Measurements from ENCODE around the gene ADIPOR1.
A peak's percentile ranks its signal among the peaks of the same experiment; 100 is the strongest.
"Not testable (repeated sequence)": the region's sequence is repeated elsewhere in the genome, so short reads cannot be mapped to it uniquely, and the experiment has no call there.

The ADIPOR1 gene

GRCh38 chr1:202935844-202936243 lies 22.3 kb downstream of the ADIPOR1 start:
- Histone ChIP-seq H3K9ac (ENCODE audit: low read length) (no peak overlapping the region), H3K9me3 (ENCODE audit: control insufficient read depth, insufficient read depth, low read depth, low read length) (no peaks in the 10 kb centered on the region), H3K27ac (ENCODE audit: low read depth, low read length) (no peak overlapping the region), H3K27me3 (ENCODE audit: control insufficient read depth, insufficient read depth, low read length) (no peaks in the 10 kb centered on the region), H3K36me3 (ENCODE audit: control insufficient read depth, insufficient read depth, low read length) (peaks cover 8% of the 10 kb centered on the region), H3K4me3 (ENCODE audit: low read depth, low read length) (no peak overlapping the region), H3K4me1 (ENCODE audit: control insufficient read depth, insufficient read depth, low read length) (no peaks in the 10 kb centered on the region)

- Histone ChIP-seq H3K36me3 (ENCODE audit: control insufficient read depth, insufficient read depth, low read length) (peaks cover 3% of the 10 kb centered on the region; the same call in 1 of the 2 replicates), H3K4me1 (ENCODE audit: control insufficient read depth, insufficient read depth, low read length) (no peaks in the 10 kb centered on the region), H3K9ac (ENCODE audit: low read length) (no peak overlapping the region), H3K9me3 (ENCODE audit: control insufficient read depth, insufficient read depth, low read depth, low read length) (no peaks in the 10 kb centered on the region), H3K27ac (ENCODE audit: low read depth, low read length) (no peak overlapping the region), H3K27me3 (ENCODE audit: control insufficient read depth, insufficient read depth, low read length) (no peaks in the 10 kb centered on the region), H3K4me3 (ENCODE audit: low read depth, low read length) (no peak overlapping the region)
Measured at GRCh38 chr1:202934755-202935154, 23.4 kb downstream of the ADIPOR1 start.

- no peak overlapping the region for H3K9ac ChIP-seq (ENCODE audit: low read length)
- no peak overlapping the region for H3K4me3 ChIP-seq (ENCODE audit: low read depth, low read length)
- no peaks in the 10 kb centered on the region for H3K9me3 ChIP-seq (ENCODE audit: control insufficient read depth, insufficient read depth, low read depth, low read length)
- no peaks in the 10 kb centered on the region for H3K4me1 ChIP-seq (ENCODE audit: control insufficient read depth, insufficient read depth, low read length)
- H3K27ac ChIP-seq (ENCODE audit: low read depth, low read length), result no peak overlapping the region
- no peaks in the 10 kb centered on the region for H3K27me3 ChIP-seq (ENCODE audit: control insufficient read depth, insufficient read depth, low read length)
- no peaks in the 10 kb centered on the region for H3K36me3 ChIP-seq (ENCODE audit: control insufficient read depth, insufficient read depth, low read length)
Measured at GRCh38 chr1:202932476-202932875, 25.6 kb downstream of the ADIPOR1 start.

GRCh38 chr1:202926581-202927491 lies 31.3 kb downstream of the ADIPOR1 start, which contains the start of gene KLHL12:
Gene KLHL12, minus strand, starts transcription at chr1:202927234. Its CDS starts 2,072 bp downstream, at chr1:202925162.
- Histone ChIP-seq H3K4me3 (ENCODE audit: low read depth, low read length) (peak within 1 kb of the TSS; percentile 73), H3K9me3 (ENCODE audit: control insufficient read depth, insufficient read depth, low read depth, low read length) (no peaks in the 10 kb centered on the region), H3K27ac (ENCODE audit: low read depth, low read length) (peak within 1 kb of the TSS; percentile 2; the same call in 1 of the 2 replicates), H3K9ac (ENCODE audit: low read length) (peak within 1 kb of the TSS; percentile 66), H3K27me3 (ENCODE audit: control insufficient read depth, insufficient read depth, low read length) (no peaks in the 10 kb centered on the region), H3K36me3 (ENCODE audit: control insufficient read depth, insufficient read depth, low read length) (peaks cover 20% of the 10 kb centered on the region), H3K4me1 (ENCODE audit: control insufficient read depth, insufficient read depth, low read length) (peaks cover 4% of the 10 kb centered on the region; the same call in 1 of the 2 replicates)

- no peak overlapping the region for H3K27ac ChIP-seq (ENCODE audit: low read depth, low read length)
- H3K36me3 ChIP-seq (ENCODE audit: control insufficient read depth, insufficient read depth, low read length), result peaks cover 34% of the 10 kb centered on the region
- H3K4me1 ChIP-seq (ENCODE audit: control insufficient read depth, insufficient read depth, low read length), result peaks cover 4% of the 10 kb centered on the region; the same call in 1 of the 2 replicates
- no peaks in the 10 kb centered on the region for H3K9me3 ChIP-seq (ENCODE audit: control insufficient read depth, insufficient read depth, low read depth, low read length)
- H3K27me3 ChIP-seq (ENCODE audit: control insufficient read depth, insufficient read depth, low read length), result no peaks in the 10 kb centered on the region
- no peak overlapping the region for H3K9ac ChIP-seq (ENCODE audit: low read length)
- no peak overlapping the region for H3K4me3 ChIP-seq (ENCODE audit: low read depth, low read length)
Measured at GRCh38 chr1:202923533-202923932, 34.6 kb downstream of the ADIPOR1 start.

GRCh38 chr1:202919615-202920014 lies 38.5 kb downstream of the ADIPOR1 start:
- Histone ChIP-seq H3K4me3 (ENCODE audit: low read depth, low read length) (no peak overlapping the region), H3K27ac (ENCODE audit: low read depth, low read length) (no peak overlapping the region), H3K9ac (ENCODE audit: low read length) (no peak overlapping the region), H3K36me3 (ENCODE audit: control insufficient read depth, insufficient read depth, low read length) (peaks cover 67% of the 10 kb centered on the region), H3K27me3 (ENCODE audit: control insufficient read depth, insufficient read depth, low read length) (no peaks in the 10 kb centered on the region), H3K4me1 (ENCODE audit: control insufficient read depth, insufficient read depth, low read length) (no peaks in the 10 kb centered on the region), H3K9me3 (ENCODE audit: control insufficient read depth, insufficient read depth, low read depth, low read length) (no peaks in the 10 kb centered on the region)

GRCh38 chr1:202915146-202915545 lies 43.0 kb downstream of the ADIPOR1 start:
- H3K4me1 ChIP-seq (ENCODE audit: control insufficient read depth, insufficient read depth, low read length), result no peaks in the 10 kb centered on the region
- no peaks in the 10 kb centered on the region for H3K9me3 ChIP-seq (ENCODE audit: control insufficient read depth, insufficient read depth, low read depth, low read length)
- no peak overlapping the region for H3K27ac ChIP-seq (ENCODE audit: low read depth, low read length)
- no peak overlapping the region for H3K9ac ChIP-seq (ENCODE audit: low read length)
- H3K36me3 ChIP-seq (ENCODE audit: control insufficient read depth, insufficient read depth, low read length), result peaks cover 83% of the 10 kb centered on the region
- H3K4me3 ChIP-seq (ENCODE audit: low read depth, low read length), result no peak overlapping the region
- no peaks in the 10 kb centered on the region for H3K27me3 ChIP-seq (ENCODE audit: control insufficient read depth, insufficient read depth, low read length)

- not testable (repeated sequence) for H3K4me3 ChIP-seq (ENCODE audit: low read depth, low read length); H3K9ac ChIP-seq (ENCODE audit: low read length); H3K9me3 ChIP-seq (ENCODE audit: control insufficient read depth, insufficient read depth, low read depth, low read length); H3K27ac ChIP-seq (ENCODE audit: low read depth, low read length); H3K27me3 ChIP-seq (ENCODE audit: control insufficient read depth, insufficient read depth, low read length); H3K4me1 ChIP-seq (ENCODE audit: control insufficient read depth, insufficient read depth, low read length)
- H3K36me3 ChIP-seq (ENCODE audit: control insufficient read depth, insufficient read depth, low read length), result peaks cover 85% of the 10 kb centered on the region
Measured at GRCh38 chr1:202912476-202912875, 45.6 kb downstream of the ADIPOR1 start.

GRCh38 chr1:202909494-202909893 lies 48.6 kb downstream of the ADIPOR1 start:
- Histone ChIP-seq H3K27me3 (ENCODE audit: control insufficient read depth, insufficient read depth, low read length) (no peaks in the 10 kb centered on the region), H3K36me3 (ENCODE audit: control insufficient read depth, insufficient read depth, low read length) (peaks cover 68% of the 10 kb centered on the region), H3K4me3 (ENCODE audit: low read depth, low read length) (no peak overlapping the region), H3K9me3 (ENCODE audit: control insufficient read depth, insufficient read depth, low read depth, low read length) (no peaks in the 10 kb centered on the region), H3K27ac (ENCODE audit: low read depth, low read length) (no peak overlapping the region), H3K4me1 (ENCODE audit: control insufficient read depth, insufficient read depth, low read length) (no peaks in the 10 kb centered on the region), H3K9ac (ENCODE audit: low read length) (no peak overlapping the region)

GRCh38 chr1:202908998-202909397 lies 49.1 kb downstream of the ADIPOR1 start:
- no peaks in the 10 kb centered on the region for H3K9me3 ChIP-seq (ENCODE audit: control insufficient read depth, insufficient read depth, low read depth, low read length)
- no peak overlapping the region for H3K27ac ChIP-seq (ENCODE audit: low read depth, low read length)
- no peak overlapping the region for H3K4me3 ChIP-seq (ENCODE audit: low read depth, low read length)
- no peaks in the 10 kb centered on the region for H3K4me1 ChIP-seq (ENCODE audit: control insufficient read depth, insufficient read depth, low read length)
- H3K27me3 ChIP-seq (ENCODE audit: control insufficient read depth, insufficient read depth, low read length), result no peaks in the 10 kb centered on the region
- H3K36me3 ChIP-seq (ENCODE audit: control insufficient read depth, insufficient read depth, low read length), result peaks cover 63% of the 10 kb centered on the region
- no peak overlapping the region for H3K9ac ChIP-seq (ENCODE audit: low read length)

- Histone ChIP-seq H3K27me3 (ENCODE audit: control insufficient read depth, insufficient read depth, low read length) (no peaks in the 10 kb centered on the region), H3K4me3 (ENCODE audit: low read depth, low read length) (no peak overlapping the region), H3K27ac (ENCODE audit: low read depth, low read length) (no peak overlapping the region), H3K4me1 (ENCODE audit: control insufficient read depth, insufficient read depth, low read length) (no peaks in the 10 kb centered on the region), H3K9ac (ENCODE audit: low read length) (no peak overlapping the region), H3K36me3 (ENCODE audit: control insufficient read depth, insufficient read depth, low read length) (peaks cover 47% of the 10 kb centered on the region), H3K9me3 (ENCODE audit: control insufficient read depth, insufficient read depth, low read depth, low read length) (no peaks in the 10 kb centered on the region)
Measured at GRCh38 chr1:202905331-202905730, 52.8 kb downstream of the ADIPOR1 start.
